GM21526 (cell line): ENCODE measurements around the gene KCNIP4.

Experiments used
- ATAC-seq: cut with Tn5 transposase; IDR thresholded peaks from one replicate; pipeline ENCODE4 v1.9.1; 2021; ENCODE audit warnings: moderate library complexity; ENCODE audit not compliant: unreplicated experiment, low FRiP score

KCNIP4 gene

DNA sequence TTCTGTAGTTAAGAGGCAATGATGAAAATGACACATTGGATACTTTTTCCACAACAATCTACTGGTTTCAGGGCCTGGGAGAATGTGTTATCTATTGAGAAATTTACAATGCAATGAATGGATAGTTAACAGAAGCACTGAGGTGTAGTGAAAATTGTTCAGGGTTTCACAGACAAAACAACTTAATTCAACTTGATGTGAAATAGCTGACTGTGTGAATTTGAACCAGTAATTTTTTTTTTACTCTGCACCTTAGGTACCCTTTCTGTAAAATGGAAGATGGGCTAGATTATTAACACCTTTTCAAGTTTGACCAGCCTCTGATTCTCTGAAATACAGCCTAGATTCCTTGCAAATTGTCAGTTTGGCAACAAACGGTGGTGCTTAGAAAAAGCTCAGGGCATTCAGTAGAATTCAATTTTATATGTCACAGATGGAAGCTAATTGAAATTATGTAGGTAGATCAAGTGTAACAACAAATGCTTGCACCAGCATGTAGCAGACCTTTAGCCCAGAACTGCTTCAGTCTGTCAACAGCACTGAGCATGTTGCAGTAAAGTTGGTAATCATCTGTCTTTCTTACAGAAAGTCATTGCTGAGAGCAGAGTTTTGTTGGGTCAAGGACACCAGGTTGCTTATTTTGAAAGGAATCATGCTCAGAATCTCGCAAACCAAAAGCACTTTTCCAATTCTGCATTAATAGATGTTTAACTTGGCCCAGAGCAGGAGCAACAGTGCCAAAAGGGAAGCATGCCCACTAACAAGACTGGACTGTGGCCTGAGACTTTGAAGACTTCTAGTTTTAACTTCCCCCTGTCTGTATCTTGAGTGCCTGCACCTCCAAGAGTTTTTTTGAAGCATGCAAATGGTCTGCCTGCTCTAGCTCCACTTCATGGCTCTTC, 721.7 kb downstream of the KCNIP4 start:
- no peak for ATAC-seq

DNA sequence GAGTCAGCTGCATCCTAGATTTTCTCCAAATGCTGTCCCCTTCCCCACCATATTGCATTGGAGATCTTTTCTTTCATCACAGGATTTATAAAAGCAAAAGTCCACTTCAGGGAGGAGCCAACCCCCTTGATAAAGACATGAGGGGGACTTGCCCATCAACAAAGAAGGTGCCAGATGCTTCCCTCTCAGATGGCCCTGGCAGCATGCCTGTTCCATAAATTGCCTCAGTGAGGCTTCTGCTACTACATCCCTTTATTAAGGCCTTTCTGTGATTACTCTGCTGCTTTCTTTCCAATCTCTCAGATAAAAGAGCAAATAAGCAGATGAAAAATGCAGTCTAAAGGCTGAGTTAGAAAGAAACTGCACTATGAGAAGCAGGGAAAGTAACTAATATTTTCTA, 736.7 kb downstream of the KCNIP4 start:
- ATAC-seq, result no peak

DNA sequence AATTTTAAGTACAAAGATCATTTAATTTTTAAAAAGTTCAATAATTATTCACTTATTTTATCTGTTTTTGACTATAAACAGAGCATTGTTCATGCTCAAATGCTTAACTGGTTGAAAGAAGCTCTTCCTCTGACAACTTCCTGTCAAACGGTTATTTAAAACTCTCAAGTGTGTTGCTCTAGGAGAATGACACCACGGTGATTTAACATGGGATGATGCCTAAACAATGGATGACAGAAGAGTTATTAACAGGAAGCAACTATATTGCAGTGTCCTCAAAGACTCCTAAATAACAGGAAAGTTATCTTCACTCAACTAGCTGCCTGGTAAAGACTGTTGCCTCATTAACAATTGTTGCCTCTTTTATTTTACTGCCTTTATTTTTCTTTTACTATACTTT, 738.7 kb downstream of the KCNIP4 start:
- ATAC-seq, result no peak

DNA sequence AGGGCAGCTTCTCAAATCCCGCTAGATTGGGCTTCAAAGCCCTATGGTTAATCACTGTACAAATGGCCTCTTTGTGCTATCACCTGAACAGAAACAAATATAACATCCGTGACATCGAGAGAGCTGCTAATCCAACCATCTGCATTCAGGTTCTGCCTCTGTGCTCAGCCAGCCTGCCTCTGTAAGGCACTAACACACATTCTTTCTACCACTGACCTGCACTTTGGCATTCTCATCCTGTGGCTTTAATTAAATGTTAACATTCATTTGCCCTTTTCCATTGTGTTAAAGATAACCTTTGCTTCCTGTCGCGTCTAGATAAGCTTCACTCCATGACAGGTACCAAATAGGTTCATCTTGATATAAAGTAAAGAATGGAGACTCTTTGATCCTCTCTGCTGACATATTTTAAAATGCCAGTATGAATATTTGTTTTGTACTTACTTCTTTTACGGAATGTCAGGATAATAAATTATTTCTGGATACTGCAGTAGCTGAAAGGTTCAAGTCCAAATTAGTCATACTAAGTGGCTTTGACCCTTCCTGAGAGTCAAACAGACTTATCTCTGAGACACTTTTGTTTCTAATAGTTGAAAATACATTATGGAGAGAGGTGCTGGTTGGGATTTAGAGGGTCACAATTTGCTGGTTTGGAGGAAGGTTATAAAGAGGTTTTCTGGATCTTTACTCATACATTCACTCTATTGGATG, 742.6 kb downstream of the KCNIP4 start:
- ATAC-seq, result no peak

DNA sequence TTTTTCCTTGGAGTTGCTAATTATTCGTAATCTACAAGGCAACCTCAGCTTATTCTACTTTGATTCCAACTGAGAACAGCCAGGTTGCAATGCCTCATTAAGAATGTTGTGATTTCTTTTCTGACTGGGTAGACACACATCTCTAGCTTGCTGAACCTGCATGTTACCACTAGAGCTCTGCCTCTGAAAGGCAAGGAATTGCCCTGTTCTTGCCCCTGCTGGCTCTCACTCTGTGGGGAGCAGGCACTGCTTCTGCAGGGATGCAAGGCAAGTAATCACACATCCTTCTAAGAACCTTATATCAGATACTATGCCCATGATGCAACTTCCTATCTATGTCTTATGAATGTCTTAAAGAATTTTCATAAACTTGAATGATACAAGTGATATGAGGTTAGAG, 745.2 kb downstream of the KCNIP4 start:
- no peak for ATAC-seq

DNA sequence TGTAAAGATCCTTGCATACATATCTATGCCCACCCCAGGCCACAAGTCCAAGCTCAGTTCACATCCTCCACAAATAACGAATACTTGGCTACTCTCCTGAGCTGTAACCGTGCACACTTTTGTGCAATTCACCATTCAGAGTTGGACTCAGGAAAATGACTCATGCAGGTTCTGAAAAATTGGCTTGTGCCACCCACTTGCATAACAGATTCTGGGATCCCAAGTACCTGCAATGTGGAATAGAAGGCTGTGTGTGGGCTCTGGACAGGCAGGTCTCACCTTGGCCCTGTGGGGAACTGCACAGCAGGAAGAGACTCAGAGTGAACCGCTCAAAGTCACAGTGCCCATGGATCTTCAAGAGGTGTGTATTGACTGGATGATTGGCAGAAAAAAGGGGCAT, 745.6 kb downstream of the KCNIP4 start:
- ATAC-seq, result no peak

DNA sequence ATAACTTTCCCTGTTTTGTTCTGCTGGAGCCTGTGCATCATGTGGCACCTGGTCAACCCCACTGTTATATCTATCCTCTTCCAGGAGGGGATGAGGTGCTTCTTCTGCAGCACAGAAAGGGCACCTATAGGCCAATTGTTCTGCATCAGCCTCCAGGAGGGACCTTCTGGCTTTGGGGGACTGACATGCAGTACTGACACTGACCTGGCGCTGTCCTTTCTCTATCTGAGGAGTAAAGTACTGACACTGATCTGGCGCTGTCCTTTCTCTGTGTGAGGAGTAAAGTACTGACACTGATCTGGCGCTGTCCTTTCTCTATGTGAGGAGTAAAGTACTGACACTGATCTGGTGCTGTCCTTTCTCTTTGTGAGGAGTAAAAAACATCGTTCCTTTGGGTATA, 749.9 kb downstream of the KCNIP4 start:
- ATAC-seq, result no peak

DNA sequence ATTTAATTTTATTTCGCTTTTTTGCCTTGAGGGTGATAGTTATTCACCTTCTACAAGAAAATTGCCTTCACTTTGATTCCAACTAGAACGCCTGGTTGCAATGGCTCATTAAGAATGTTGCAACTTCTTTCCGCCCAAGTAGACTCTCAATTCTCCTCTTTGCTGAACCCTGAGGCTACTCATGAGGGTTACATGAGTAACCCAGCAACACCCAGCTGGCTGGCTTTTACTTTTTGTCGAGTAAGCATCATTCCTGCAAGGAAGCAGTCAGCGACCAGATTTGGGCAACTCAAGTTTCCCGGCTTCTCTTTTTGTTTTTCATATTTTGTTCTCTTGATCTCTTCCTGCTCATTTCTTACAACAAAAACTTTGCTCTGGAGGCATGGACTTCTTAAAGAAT, 752.9 kb downstream of the KCNIP4 start:
- no peak for ATAC-seq

DNA sequence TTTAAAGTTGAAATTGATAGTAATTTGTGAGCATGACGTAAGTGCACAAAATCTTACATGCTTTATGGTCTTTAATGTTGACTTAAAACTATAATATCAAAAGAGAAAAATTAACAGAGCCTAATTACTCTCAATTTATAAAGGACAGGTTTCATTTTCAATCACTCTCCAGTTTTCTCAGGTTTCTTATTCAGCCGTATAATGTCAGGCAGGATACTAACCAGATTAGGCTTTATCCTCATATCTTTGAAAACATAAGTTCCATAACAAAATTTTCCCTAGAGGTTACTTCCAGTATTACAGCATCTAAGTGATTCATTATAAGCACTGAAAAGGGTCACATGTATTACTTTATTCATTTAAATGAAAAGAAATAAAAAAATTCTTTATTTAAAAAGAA, 756.2 kb downstream of the KCNIP4 start:
- no peak for ATAC-seq

DNA sequence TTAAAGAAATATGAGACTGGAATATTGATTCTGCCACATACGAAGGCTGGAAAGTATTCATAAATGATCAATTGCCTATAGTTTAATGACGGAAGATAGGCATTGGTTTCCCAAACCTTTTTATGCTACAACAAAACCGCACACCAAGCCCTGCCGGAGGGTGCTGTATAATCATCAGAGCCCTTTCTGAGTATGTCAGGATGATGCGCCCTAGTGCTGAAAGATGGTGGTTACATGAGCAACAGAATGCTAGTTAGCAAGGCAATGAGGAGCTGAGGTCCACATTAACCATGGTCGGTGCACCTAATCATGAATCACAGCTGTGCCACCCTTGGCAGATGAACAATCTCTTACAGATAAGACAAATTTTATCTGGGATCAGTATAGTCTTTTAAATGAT, 757.3 kb downstream of the KCNIP4 start:
- ATAC-seq, result no peak

DNA sequence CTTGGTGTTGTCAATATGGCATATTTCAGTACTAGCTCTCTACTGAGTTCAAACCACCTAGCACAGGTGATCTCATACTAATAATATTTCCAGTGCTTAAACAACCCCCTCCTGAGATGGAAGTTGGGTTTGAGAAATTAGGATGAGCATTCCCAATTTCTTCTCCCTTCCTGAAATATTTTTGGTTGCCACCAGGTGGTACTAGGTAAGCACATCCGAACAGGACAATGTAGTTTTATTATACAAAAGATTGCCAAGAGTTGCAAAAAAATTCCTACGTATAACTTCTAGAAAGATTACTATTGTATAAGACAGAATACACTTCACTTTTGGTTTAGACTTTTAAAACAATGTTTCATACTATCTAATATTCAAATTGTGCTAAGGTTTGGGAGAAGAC, 763.8 kb downstream of the KCNIP4 start:
- ATAC-seq, result no peak

DNA sequence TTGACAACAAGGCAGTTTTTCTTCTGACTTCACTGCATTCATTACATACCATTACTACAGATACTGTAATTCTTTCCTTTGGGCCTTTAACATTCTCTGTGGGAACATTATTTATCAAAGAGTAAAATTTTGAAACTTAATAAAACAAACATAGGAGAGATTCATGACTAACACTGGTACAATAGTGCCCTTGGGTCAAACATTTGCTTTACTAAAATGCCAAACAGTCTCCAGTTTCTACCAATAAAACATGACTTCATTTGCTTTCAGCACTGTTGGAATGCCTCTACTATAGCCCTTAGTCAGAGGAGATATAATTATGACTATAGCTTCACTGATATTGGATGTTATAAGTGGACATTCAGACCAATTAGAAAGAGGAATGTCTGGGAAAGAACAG, 766.9 kb downstream of the KCNIP4 start:
- ATAC-seq, result no peak

DNA sequence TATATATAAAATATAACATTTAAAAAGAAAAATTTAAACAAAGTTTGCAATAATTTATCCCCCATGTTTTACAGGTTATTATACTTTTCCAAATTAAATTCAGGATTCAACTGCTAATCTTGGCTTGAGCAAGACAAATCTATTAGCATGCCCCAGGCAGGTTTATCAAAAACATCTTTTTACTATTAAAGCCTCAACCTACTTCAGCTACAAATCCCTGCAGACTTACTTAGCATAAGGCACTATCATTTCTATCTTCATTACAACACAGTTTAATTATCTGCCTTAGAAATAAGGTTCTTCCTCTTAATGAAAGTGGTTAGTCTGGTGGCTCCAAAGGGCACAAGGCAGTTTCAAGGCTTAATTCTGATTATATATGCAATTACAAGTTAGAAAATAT, 770.7 kb downstream of the KCNIP4 start:
- no peak for ATAC-seq

DNA sequence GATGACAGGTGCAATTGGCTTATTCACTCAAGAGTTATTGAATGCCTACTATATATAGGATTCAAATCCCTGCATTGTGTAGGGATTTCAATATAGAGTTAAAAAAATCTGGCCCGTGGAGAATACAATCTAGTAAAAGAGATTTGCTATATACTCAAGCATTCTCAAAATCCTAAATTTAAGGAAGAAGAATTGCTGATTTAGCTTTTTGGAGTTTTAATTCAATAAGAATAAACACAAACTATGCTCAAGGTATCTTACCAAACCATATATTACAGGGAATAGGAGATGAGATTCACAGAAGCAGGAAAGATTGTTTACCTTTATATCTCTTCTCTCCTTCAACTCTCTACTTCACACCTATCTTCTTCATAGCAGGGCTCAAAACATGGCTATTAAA, 771.5 kb downstream of the KCNIP4 start:
- no peak for ATAC-seq

DNA sequence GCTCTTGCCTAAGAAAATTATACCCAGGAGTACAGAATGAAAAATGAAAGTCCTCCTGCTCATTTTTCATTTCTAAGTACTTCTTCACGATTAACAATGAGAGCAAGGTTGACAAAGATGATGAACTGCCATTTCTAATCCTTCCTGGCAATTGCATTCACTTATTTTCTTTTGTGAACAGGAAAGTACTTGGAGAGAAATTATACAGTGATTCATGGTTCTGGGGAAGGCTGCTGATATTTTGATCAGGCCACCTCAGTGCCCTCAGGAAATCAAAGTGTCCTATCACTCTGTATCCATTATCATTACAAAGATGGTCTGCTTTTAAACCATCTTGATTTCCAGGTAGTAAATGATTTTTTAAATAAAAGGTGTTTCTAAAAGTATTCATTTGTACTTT, 780.9 kb downstream of the KCNIP4 start:
- no peak for ATAC-seq

DNA sequence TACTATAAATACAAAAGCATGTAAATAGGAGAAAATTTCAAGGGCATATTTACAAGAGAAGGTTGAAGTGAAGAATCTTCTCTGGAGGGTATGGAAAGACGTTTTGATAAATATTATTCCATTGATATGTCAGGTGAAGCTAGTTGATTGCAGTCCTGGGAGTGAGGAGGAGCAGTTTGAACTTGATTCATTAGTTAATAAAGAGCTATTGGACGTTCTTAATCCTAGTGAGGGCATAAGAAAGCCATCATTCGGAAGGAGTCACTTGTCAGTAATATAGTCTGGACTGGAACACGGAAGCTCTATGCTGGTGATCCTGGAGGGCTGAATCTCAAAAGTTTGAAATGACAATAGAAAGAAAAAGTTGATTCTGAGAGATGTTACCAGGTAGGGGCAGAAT, 793.2 kb downstream of the KCNIP4 start:
- no peak for ATAC-seq

DNA sequence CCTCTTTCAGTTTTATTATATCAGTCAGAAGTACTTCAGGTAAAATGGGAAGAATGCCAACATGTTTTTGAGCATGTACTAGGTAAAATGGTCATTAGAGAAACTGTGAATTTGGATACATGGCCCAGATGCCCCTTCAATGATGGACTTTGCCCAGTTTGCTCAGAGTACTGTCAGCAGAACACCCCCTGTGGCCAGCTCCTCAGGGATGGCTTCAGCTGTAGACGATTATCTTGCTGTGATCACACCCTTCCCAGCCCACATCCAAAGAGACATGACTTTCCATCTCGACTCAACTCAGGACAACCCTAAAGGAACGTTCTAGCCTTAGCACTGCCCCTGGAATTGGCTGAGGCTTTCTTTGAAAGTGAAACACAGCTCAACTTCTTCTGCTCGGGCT, 809.2 kb downstream of the KCNIP4 start:
- ATAC-seq, result no peak

DNA sequence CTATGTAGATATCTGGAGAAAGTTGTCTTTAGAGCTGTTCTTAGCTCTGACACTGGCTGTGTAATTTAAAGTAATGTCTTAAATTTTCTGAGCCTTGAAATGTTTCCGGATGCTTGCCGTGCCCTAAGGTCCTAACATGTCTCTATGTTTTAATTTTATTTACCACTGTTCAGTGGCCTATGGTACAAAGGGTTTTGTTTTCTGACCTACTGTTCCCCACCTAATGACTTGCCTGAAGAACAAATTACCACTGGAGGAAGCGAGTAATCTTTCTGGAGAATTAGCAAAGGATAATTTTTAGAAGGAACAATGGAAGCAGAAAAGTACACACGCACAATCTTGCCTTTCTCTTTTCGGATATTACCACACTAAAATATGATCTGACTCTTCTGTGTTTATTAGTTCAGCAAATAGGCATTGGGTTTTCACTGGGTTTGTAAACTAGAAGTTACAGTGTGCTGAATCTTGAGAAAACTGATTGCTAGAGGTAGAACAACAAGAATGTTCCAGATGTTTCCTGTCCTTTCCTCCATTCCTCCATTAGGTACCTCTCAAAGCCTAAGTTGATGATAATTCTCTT, 812.4 kb downstream of the KCNIP4 start:
- no peak for ATAC-seq

DNA sequence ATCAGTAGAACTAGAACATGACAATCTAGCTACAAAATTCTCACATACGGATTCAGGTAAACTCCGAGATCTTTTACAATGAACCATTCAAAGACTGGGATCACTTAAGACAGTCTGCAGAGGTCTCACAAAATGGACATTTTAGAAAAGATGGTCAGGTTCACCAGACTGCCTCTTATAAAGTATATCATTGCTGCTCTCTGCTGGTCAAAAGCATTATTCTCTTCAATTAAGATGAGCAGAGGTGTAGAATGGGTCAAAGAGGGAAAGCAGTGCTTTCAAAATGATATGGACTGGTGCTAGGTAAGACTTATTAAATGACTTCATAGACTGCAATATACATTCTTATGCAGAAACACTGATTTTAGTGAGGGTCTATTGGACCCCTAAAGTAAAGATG, 813.6 kb downstream of the KCNIP4 start:
- no peak for ATAC-seq

DNA sequence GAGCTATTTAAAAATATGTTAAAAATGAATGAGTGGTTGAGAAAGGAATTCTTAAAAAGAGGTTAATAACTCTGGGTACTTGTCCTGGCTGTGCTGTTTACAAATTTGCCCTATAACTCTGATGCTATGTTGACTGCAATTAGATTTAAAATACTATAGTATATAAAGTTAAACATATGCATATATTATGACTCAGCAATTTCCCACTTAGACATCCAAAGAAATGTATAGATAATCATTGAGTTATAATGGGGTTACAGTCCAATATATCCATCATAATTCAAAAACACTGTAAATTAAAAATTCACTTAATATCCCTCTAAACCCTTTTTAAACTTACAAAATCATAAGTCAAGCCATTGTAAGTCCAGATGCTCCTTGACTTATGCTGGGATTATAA, 818.0 kb downstream of the KCNIP4 start:
- ATAC-seq, result no peak

DNA sequence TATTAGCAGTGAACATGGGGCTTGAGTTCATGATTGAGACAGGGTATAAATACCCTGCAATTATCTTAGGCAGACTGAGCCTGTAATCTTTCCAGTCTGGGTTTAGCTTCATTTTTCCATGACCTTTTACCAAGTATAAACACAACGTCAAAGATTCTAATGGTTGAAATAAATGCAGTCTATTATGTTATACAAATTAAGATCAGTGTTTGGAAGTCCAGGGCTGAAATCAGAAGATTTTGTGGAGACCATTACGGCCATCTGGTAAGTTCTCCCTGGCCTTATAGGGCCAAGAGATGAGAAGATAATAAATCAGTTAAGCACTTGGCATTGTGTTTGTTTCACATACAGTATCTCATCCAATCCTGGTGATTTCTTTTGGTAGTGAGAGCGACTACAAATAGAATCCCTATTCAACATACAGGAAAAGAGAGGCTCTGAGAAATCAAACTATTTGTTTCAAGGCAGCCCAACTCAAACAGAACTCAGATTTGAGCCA, 822.5 kb downstream of the KCNIP4 start:
- ATAC-seq, result no peak

DNA sequence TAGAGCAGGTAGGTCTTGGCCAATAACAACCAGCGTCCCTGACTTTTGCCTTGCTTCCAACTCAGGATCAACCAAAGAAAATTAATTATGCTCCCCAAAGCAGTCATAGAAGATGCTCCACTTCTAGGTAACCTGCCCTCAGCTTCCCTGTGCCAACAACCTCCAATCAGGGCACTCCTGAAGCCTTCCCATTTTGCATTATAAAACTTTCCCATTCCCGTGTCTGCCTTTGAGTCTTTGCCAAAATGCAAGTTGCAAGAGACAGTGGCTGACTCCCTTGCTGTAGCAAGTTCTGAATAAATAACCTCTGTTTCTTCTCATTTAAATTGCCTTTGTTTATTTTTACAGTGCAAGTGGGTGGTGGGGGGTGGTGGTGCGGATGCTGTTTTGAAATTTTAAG, 830.3 kb downstream of the KCNIP4 start:
- ATAC-seq, result no peak
